GM12878 (cell line): ENCODE measurements around the gene SKAP1. TPM values are rescaled to one million over a fixed set of nuclear protein-coding genes. Genes with fewer than 3 reads are reported as not detected.

Experiments
- ATAC-seq: fragments of 200-7000 bp; cut with Tn5 transposase; 3 replicates; pipeline ENCODE4 v1.9.1; 2020; ENCODE audit warnings: mild to moderate bottlenecking, moderate library complexity
- BruUV-seq: library from RNA; stranded (reverse); fragments of 400-500 nt; replicated peaks from 2 replicates; lab custom pipeline; 2021; lab: Mats Ljungman, UMichigan
- CTCF ChIA-PET: fragments of 300-600 bp; sonication (Branson Sonifier 250); formaldehyde crosslinking; extraction: SDS; loops from one replicate; lab custom pipeline; 2021; ENCODE audit warnings: inconsistent platforms; lab: Yijun Ruan, JAX
- POLR2A ChIA-PET: fragments of 350-600 bp; formaldehyde crosslinking; extraction: SDS; loops from one replicate; lab custom pipeline; 2021; ENCODE audit warnings: inconsistent platforms; lab: Charles Lee
- RAD21 ChIA-PET: fragments of 300-600 bp; sonication (Branson Sonifier 250); formaldehyde crosslinking; loops from one replicate; lab custom pipeline; 2023; ENCODE audit warnings: antibody characterized with exemption; ENCODE audit not compliant: unreplicated experiment; lab: Charles Lee
- SMC1A ChIA-PET: fragments of 300-600 bp; sonication (Branson Sonifier 250); formaldehyde crosslinking; loops from one replicate; lab custom pipeline; 2023; ENCODE audit not compliant: unreplicated experiment, uncharacterized antibody; lab: Charles Lee
- DNase-seq: peaks from one replicate; pipeline ENCODE4 v3.0.0-alpha.2; 2011; ENCODE audit warnings: low read depth, low spot score
- FAIRE-seq: peaks from 3 replicates; lab custom pipeline; 2011; peaks lifted over from hg19 to GRCh38; lab: Jason Lieb, UNC
- H2AFZ ChIP-seq: 2 replicates; pipeline ENCODE4 v1.6.0; 2011; ENCODE audit warnings: low read depth, low read length, control low read depth; ENCODE audit not compliant: control insufficient read depth
- H3K27ac ChIP-seq: 2 replicates; pipeline ENCODE4 v1.5.1; 2011; ENCODE audit warnings: control low read depth; ENCODE audit not compliant: control insufficient read depth, insufficient read depth
- H3K27me3 ChIP-seq, 2 experiments: replicated peaks in 1 of 2; 2 replicates each; pipeline versions ENCODE4 v1.6.0 to v1.6.1; 2011; ENCODE audit warnings: low read length in 1 of 2; ENCODE audit not compliant: control insufficient read depth in 2 of 2, insufficient read depth in 2 of 2
- H3K36me3 ChIP-seq, 2 experiments: 2 replicates each; pipeline ENCODE4 v1.5.1; 2011; ENCODE audit warnings: low read length in 1 of 2; ENCODE audit not compliant: control insufficient read depth in 2 of 2, insufficient read depth in 2 of 2
- H3K4me1 ChIP-seq: 2 replicates; pipeline ENCODE4 v1.6.1; 2011; ENCODE audit warnings: mild to moderate bottlenecking, low read length, moderate library complexity, mixed read lengths; ENCODE audit not compliant: control insufficient read depth, insufficient read depth
- H3K4me2 ChIP-seq: 2 replicates; pipeline ENCODE4 v1.6.0; 2011; ENCODE audit warnings: control low read depth; ENCODE audit not compliant: control insufficient read depth, insufficient read depth
- H3K4me3 ChIP-seq: fragments of 200-600 bp; sonication (generic); 2 replicates; pipeline ENCODE4 v1.5.1; 2016
- H3K79me2 ChIP-seq: 2 replicates; pipeline ENCODE4 v1.6.0; 2011; ENCODE audit warnings: low read length; ENCODE audit not compliant: control insufficient read depth, insufficient read depth
- H3K9ac ChIP-seq: 2 replicates; pipeline ENCODE4 v1.8.0; 2011; ENCODE audit warnings: low read length, control low read depth, mixed read lengths; ENCODE audit not compliant: control insufficient read depth, insufficient read depth
- H3K9me3 ChIP-seq: replicated peaks from 3 replicates; pipeline ENCODE4 v1.5.1; 2011; ENCODE audit warnings: mild to moderate bottlenecking, low read length; ENCODE audit not compliant: control insufficient read depth, insufficient read depth
- H4K20me1 ChIP-seq: 2 replicates; pipeline ENCODE4 v1.6.0; 2011; ENCODE audit not compliant: control insufficient read depth, insufficient read depth
- CBFB ChIP-seq: IDR thresholded peaks from 2 replicates; pipeline ENCODE4 v1.6.1; 2016; ENCODE audit warnings: antibody characterized with exemption, low read depth
- CBX5 ChIP-seq: sonication (generic); IDR thresholded peaks from 2 replicates; pipeline ENCODE4 v1.6.1; 2016; ENCODE audit warnings: low read depth, moderate library complexity, mild to moderate bottlenecking, inconsistent platforms
- CHD1 ChIP-seq: IDR thresholded peaks from 2 replicates; pipeline ENCODE4 v1.6.1; 2012; ENCODE audit warnings: low read depth, low read length, improper control_type of control experiment
- CREM ChIP-seq: IDR thresholded peaks from 2 replicates; pipeline ENCODE4 v1.6.1; 2014; ENCODE audit warnings: antibody characterized with exemption, low read depth
- CTCF ChIP-seq, 3 experiments: IDR thresholded peaks in 2 of 3; conservative IDR thresholded peaks in 1 of 3; 2 replicates each; pipeline ENCODE4 v1.5.1; 2011; ENCODE audit warnings: low read depth in 3 of 3, low read length in 3 of 3, mild to moderate bottlenecking in 3 of 3, control low read depth in 2 of 3, moderate library complexity in 2 of 3, inconsistent platforms in 1 of 3, mixed read lengths in 1 of 3; ENCODE audit not compliant: control insufficient read depth in 2 of 3, insufficient read depth in 1 of 3; ENCODE audit errors: extremely low read depth in 1 of 3
- HDGF ChIP-seq: fragments of 450-650 bp; IDR thresholded peaks from 2 replicates; pipeline ENCODE4 v1.6.1; 2016; ENCODE audit warnings: antibody characterized with exemption
- IKZF1 ChIP-seq: fragments of 450-650 bp; conservative IDR thresholded peaks from 2 replicates; pipeline ENCODE4 v1.6.1; 2017; ENCODE audit warnings: antibody characterized with exemption, mild to moderate bottlenecking
- JUNB ChIP-seq: IDR thresholded peaks from 2 replicates; pipeline ENCODE4 v1.6.1; 2016; ENCODE audit warnings: antibody characterized with exemption, mild to moderate bottlenecking
- NBN ChIP-seq: fragments of 450-650 bp; IDR thresholded peaks from 2 replicates; pipeline ENCODE4 v1.6.1; 2016
- NRF1 ChIP-seq: conservative IDR thresholded peaks from 2 replicates; pipeline ENCODE4 v1.6.1; 2011; ENCODE audit warnings: mild to moderate bottlenecking, low read depth, low read length, improper control_type of control experiment
- PAX8 ChIP-seq: fragments of 450-650 bp; IDR thresholded peaks from 2 replicates; pipeline ENCODE4 v1.6.1; 2017; ENCODE audit warnings: mild to moderate bottlenecking, moderate library complexity
- PBX3 ChIP-seq: IDR thresholded peaks from 2 replicates; pipeline ENCODE4 v1.6.1; 2011; ENCODE audit warnings: mild to moderate bottlenecking, low read depth, low read length, moderate library complexity; ENCODE audit not compliant: insufficient replicate concordance
- PRDM15 ChIP-seq: fragments of 450-650 bp; formaldehyde crosslinking; IDR thresholded peaks from 2 replicates; pipeline ENCODE4 v1.4.0; 2020; ENCODE audit warnings: mild to moderate bottlenecking, moderate library complexity
- RAD21 ChIP-seq: IDR thresholded peaks from 2 replicates; pipeline ENCODE4 v1.6.1; 2011; ENCODE audit warnings: mild to moderate bottlenecking, low read depth, low read length, moderate library complexity; ENCODE audit not compliant: insufficient read depth
- SIN3A ChIP-seq: IDR thresholded peaks from 2 replicates; pipeline ENCODE4 v1.6.1; 2012; ENCODE audit warnings: low read depth, low read length, improper control_type of control experiment
- SMAD5 ChIP-seq: IDR thresholded peaks from 2 replicates; pipeline ENCODE4 v1.6.1; 2016; ENCODE audit warnings: antibody characterized with exemption, low read depth
- STAT3 ChIP-seq: IDR thresholded peaks from 2 replicates; pipeline ENCODE4 v1.6.1; 2011; ENCODE audit warnings: low read depth, low read length, improper control_type of control experiment
- ZZZ3 ChIP-seq: IDR thresholded peaks from 2 replicates; pipeline ENCODE4 v1.6.1; 2011; ENCODE audit warnings: low read depth; ENCODE audit not compliant: control insufficient read depth, insufficient read length
- in situ Hi-C: fragments of 300-500 bp; cut with MboI; formaldehyde crosslinking; loops from 9 replicates; pipeline ENCODE4 v1.14.3; 2018; ENCODE audit warnings: mixed read lengths
- intact Hi-C: fragments of 100-400 bp; cut with micrococcal nuclease; formaldehyde crosslinking; loops from one replicate; pipeline ENCODE4 v1.14.2; 2022; ENCODE audit not compliant: unreplicated experiment
- polyA plus RNA-seq, 11 experiments: library from polyadenylated mRNA; depleted of rRNA in 4 of 11; unstranded in 6 of 11; stranded (reverse) in 5 of 11; fragments of >200 nt; fragmentation: Nextera tagmentation in 4 of 11; fragmentation: Illumina TruSeq in 1 of 11; extraction: Ambion mirVana in 4 of 11; extraction: Trizol in 1 of 11; gene quantifications; 1 replicate in 1 of 11; 2 replicates in 10 of 11; pipeline versions ENCODE4 v1.2.1 to v1.2.3, GENCODE V29; 2011 to 2016; ENCODE audit warnings: inconsistent platforms in 2 of 11, missing spikeins in 2 of 11, low read depth in 1 of 11
- total RNA-seq, 4 experiments: library from RNA; depleted of rRNA in 3 of 4; stranded (reverse); fragments of >200 nt in 3 of 4; fragmentation: Illumina TruSeq in 1 of 4; extraction: Trizol in 1 of 4; gene quantifications; 2 replicates each; pipeline versions ENCODE4 v1.2.1 to v1.2.3, GENCODE V29; 2013 to 2021

Gene SKAP1
- total and polyA plus RNA-seq, 10 of the 15 experiments (the other 5 are each of a cell fraction or from before 2014, with no cell fraction given): 17.1 to 97.6 (median 35.9) TPM

GRCh38 chr17:48393283-48393682 is 36.7 kb downstream of the SKAP1 start:
- FAIRE-seq (no peak), ATAC-seq (no peak), DNase-seq (no peak)
- ChIA-PET SMC1A (interaction anchor here (0.7 to 2.1 kb wide), 9 partner anchors 8 to 46 kb away, joined by 3 to 10 read pairs (median 3); no protein-coding TSS in a partner anchor), POLR2A (interaction anchor here (1.2 kb wide), 1 partner anchor 15 kb away, joined by 4 read pairs; no protein-coding TSS in a partner anchor), CTCF (interaction anchor here (0.6 to 3.8 kb wide), 6 partner anchors 9 to 200 kb away, joined by 3 to 15 read pairs (median 4); partner anchors contain the start of gene HOXB5), RAD21 (interaction anchor here (1.1 to 2.6 kb wide), 3 partner anchors 18 to 46 kb away, joined by 3 to 10 read pairs (median 4); no protein-coding TSS in a partner anchor)
- intact Hi-C loops: no loop called here
- in situ Hi-C loops: no loop called here
- Histone ChIP-seq H3K4me2 (no peak overlapping the region), H4K20me1 (no peaks in the 10 kb centered on the region), H3K9me3 (no peaks in the 10 kb centered on the region), H2AFZ (no peak overlapping the region), H3K4me1 (peaks cover 3% of the 10 kb centered on the region; the same call in 1 of the 2 replicates), H3K9ac (no peak overlapping the region), H3K4me3 (no peak overlapping the region), H3K79me2 (no peaks in the 10 kb centered on the region), H3K27ac (no peak overlapping the region), H3K36me3 (peaks cover 2 to 4% of the 10 kb centered on the region in 2 experiments; a peak in 3 of 4 replicates), H3K27me3 (no peaks in the 10 kb centered on the region)
- no TSS peak for BruUV-seq
- TF ChIP-seq CREM (no peak), CBX5 (no peak), RAD21 (no peak), CBFB (no peak), ZZZ3 (no peak), JUNB (no peak), PBX3 (no peak), NBN (no peak), NRF1 (no peak), PRDM15 (no peak), CTCF (IDR thresholded peaks at IDR 0.05 in 2 of 3, conservative IDR thresholded peaks at IDR 0.05 in 1 of 3; ENCODE audit: control insufficient read depth in 2 of 3, extremely low read depth in 1 of 3, insufficient read depth in 1 of 3, low read depth in 3 of 3, low read length in 3 of 3) (no peak), SMAD5 (no peak), STAT3 (no peak), SIN3A (no peak), PAX8 (no peak), HDGF (no peak), CHD1 (no peak), IKZF1 (no peak)
